B cell (primary cell): Measurements from ENCODE around the gene CTNNA3. TPM values are rescaled to one million over a fixed set of nuclear protein-coding genes. Genes with fewer than 3 reads are reported as not detected.

Experiments used
- ATAC-seq: fragments of 200-7000 bp; cut with Tn5 transposase; one replicate; pipeline ENCODE4 v1.10.0; 2021; ENCODE audit warnings: low read depth, mild to moderate bottlenecking, moderate number of reproducible peaks, moderate library complexity
- CTCF ChIA-PET: fragments of 350-600 bp; sonication (Branson Sonifier 250); formaldehyde crosslinking; loops from one replicate; lab custom pipeline; 2021; ENCODE audit warnings: antibody characterized with exemption, inconsistent platforms; lab: Charles Lee
- POLR2A ChIA-PET: fragments of 350-600 bp; sonication (Branson Sonifier 250); formaldehyde crosslinking; loops from one replicate; lab custom pipeline; 2021; ENCODE audit warnings: antibody characterized with exemption; lab: Charles Lee
- DNase-seq: peaks from one replicate; pipeline ENCODE4 v3.0.0; 2013
- H2AFZ ChIP-seq: 2 replicates; pipeline ENCODE4 v1.6.1; 2012; ENCODE audit warnings: mild to moderate bottlenecking, low read depth, low read length; ENCODE audit not compliant: insufficient read depth, poor library complexity, severe bottlenecking
- H3K27ac ChIP-seq, 2 donors: 1 replicate in 1 of 2; 2 replicates in 1 of 2; pipeline ENCODE4 v1.5.1; 2012 to 2013; ENCODE audit warnings: low read length in 2 of 2, mild to moderate bottlenecking in 2 of 2, moderate library complexity in 1 of 2
- H3K27me3 ChIP-seq, 4 experiments: fragments of 200-600 bp in 1 of 4; sonication (generic) in 1 of 4; replicated peaks in 1 of 4; 1 replicate in 2 of 4; 2 replicates in 2 of 4; pipeline versions ENCODE4 v1.6.1 to v1.7.0; 2013 to 2016; ENCODE audit warnings: low read length in 3 of 4, mild to moderate bottlenecking in 2 of 4, mixed read lengths in 1 of 4, moderate library complexity in 1 of 4; ENCODE audit not compliant: insufficient read depth in 4 of 4, control insufficient read depth in 3 of 4; ENCODE audit errors: control extremely low read depth in 1 of 4
- H3K36me3 ChIP-seq, 2 experiments: replicated peaks in 1 of 2; 1 replicate in 1 of 2; 2 replicates in 1 of 2; pipeline versions ENCODE4 v1.6.1 to v1.7.1; 2013; ENCODE audit warnings: low read length in 1 of 2; ENCODE audit not compliant: insufficient read depth in 2 of 2, control insufficient read depth in 1 of 2; ENCODE audit errors: control extremely low read depth in 1 of 2, extremely low read depth in 1 of 2
- H3K4me1 ChIP-seq, 2 donors: fragments of 200-600 bp in 1 of 2; sonication (generic) in 1 of 2; 1 replicate in 1 of 2; 2 replicates in 1 of 2; pipeline versions ENCODE4 v1.5.1 to v1.6.1; 2013 to 2017; ENCODE audit warnings: low read length in 2 of 2; ENCODE audit not compliant: control insufficient read depth in 2 of 2, insufficient read depth in 2 of 2
- H3K4me2 ChIP-seq: replicated peaks from 2 replicates; pipeline ENCODE3; 2012; ENCODE audit warnings: mild to moderate bottlenecking, low read depth, low read length; ENCODE audit not compliant: poor library complexity, severe bottlenecking
- H3K4me3 ChIP-seq, 5 experiments: fragments of 200-600 bp in 1 of 5; sonication (generic) in 1 of 5; 1 replicate in 3 of 5; 2 replicates in 2 of 5; pipeline versions ENCODE4 v1.5.1 to v1.7.0; 2011 to 2016; ENCODE audit warnings: low read length in 4 of 5, mild to moderate bottlenecking in 4 of 5, low read depth in 2 of 5, control low read depth in 1 of 5, moderate library complexity in 1 of 5; ENCODE audit not compliant: insufficient read depth in 1 of 5; ENCODE audit errors: control extremely low read depth in 1 of 5, extremely low read depth in 1 of 5
- H3K79me2 ChIP-seq: fragments of 200-600 bp; sonication (generic); one replicate; pipeline ENCODE4 v1.6.0; 2016; ENCODE audit warnings: low read length; ENCODE audit not compliant: control insufficient read depth, insufficient read depth
- H3K9ac ChIP-seq: fragments of 200-600 bp; sonication (generic); 2 replicates; pipeline ENCODE4 v1.6.1; 2017; ENCODE audit warnings: mild to moderate bottlenecking, low read length, moderate library complexity
- H3K9me3 ChIP-seq, 3 donors: one replicate each; pipeline versions ENCODE4 v1.6.1 to v1.7.1; 2013; ENCODE audit warnings: low read length in 2 of 3; ENCODE audit not compliant: control insufficient read depth in 2 of 3, insufficient read depth in 1 of 3; ENCODE audit errors: control extremely low read depth in 1 of 3
- H4K20me1 ChIP-seq: 2 replicates; pipeline ENCODE4 v1.6.0; 2012; ENCODE audit warnings: mild to moderate bottlenecking, low read length; ENCODE audit not compliant: insufficient read depth, control insufficient read depth, poor library complexity, severe bottlenecking
- H3K27ac Mint-ChIP-seq: one replicate; pipeline ENCODE4 v1.8.0; 2021; ENCODE audit warnings: mixed read lengths
- H3K27me3 Mint-ChIP-seq: one replicate; pipeline ENCODE4 v1.8.0; 2021; ENCODE audit warnings: mixed read lengths
- H3K4me1 Mint-ChIP-seq: one replicate; pipeline ENCODE4 v1.8.0; 2021; ENCODE audit warnings: mixed read lengths
- H3K4me3 Mint-ChIP-seq: one replicate; pipeline ENCODE4 v1.8.0; 2021; ENCODE audit warnings: mixed read lengths
- H3K9me3 Mint-ChIP-seq: one replicate; pipeline ENCODE4 v1.8.0; 2022; ENCODE audit warnings: mixed read lengths; ENCODE audit not compliant: insufficient read depth
- CTCF ChIP-seq: fragments of 200-600 bp; IDR thresholded peaks from one replicate; pipeline ENCODE4 v1.8.0; 2022; ENCODE audit warnings: antibody characterized with exemption, mild to moderate bottlenecking
- EZH2 ChIP-seq: IDR thresholded peaks from 2 replicates; pipeline ENCODE4 v1.6.1; 2012; ENCODE audit warnings: borderline replicate concordance, low read depth, mild to moderate bottlenecking, moderate library complexity, low read length; ENCODE audit not compliant: insufficient read depth, poor library complexity, severe bottlenecking
- WGBS: methylation state at CpG from one replicate; pipeline ENCODE4 v1.1.5; 2013; ENCODE audit warnings: missing lambda C conversion rate; ENCODE audit not compliant: insufficient coverage; 5-methylcytosine and 5-hydroxymethylcytosine counted together
- intact Hi-C: fragments of 100-400 bp; cut with micrococcal nuclease; formaldehyde crosslinking; loops from one replicate; pipeline ENCODE4 v1.10.0; 2022
- polyA plus RNA-seq: library from polyadenylated mRNA; depleted of rRNA; stranded (reverse); fragments of >200 nt; gene quantifications from 2 replicates; pipeline ENCODE4 v1.2.3, GENCODE V29; 2012
- total RNA-seq, 2 donors: library from RNA; stranded (reverse); fragments of 120-200 nt in 1 of 2; gene quantifications; 1 replicate in 1 of 2; 2 replicates in 1 of 2; pipeline versions ENCODE4 v1.2.3 to v1.2.4, GENCODE V29; 2013 to 2022

Gene CTNNA3
- total and polyA plus RNA-seq, 2 donors (not counting 1 experiment from before 2014, with no cell fraction given) = 0.01 TPM; not detected in 1

- no peak overlapping the region for H3K9ac ChIP-seq
- H3K4me2 ChIP-seq = no peak overlapping the region
- no peak overlapping the region for H3K27ac ChIP-seq
- Mint-ChIP-seq H3K9me3 (no peaks in the 10 kb centered on the region), H3K27ac (no peak overlapping the region), H3K4me1 (no peaks in the 10 kb centered on the region), H3K4me3 (no peak overlapping the region), H3K27me3 (no peaks in the 10 kb centered on the region)
- intact Hi-C loops = no loop called here
- TF ChIP-seq EZH2 (no peak), CTCF (no peak)
- POLR2A ChIA-PET = no interaction called here
- H3K4me3 ChIP-seq = no peak overlapping the region
- no CpG with 5 or more reads among the region's 2 CpGs for WGBS
- no peaks in the 10 kb centered on the region for H3K79me2 ChIP-seq
- no peak for DNase-seq
- no peaks in the 10 kb centered on the region for H3K27me3 ChIP-seq
- no peak overlapping the region for H2AFZ ChIP-seq
- no peaks in the 10 kb centered on the region for H3K4me1 ChIP-seq
- CTCF ChIA-PET = no interaction called here
- H4K20me1 ChIP-seq = no peaks in the 10 kb centered on the region
- H3K36me3 ChIP-seq = no peaks in the 10 kb centered on the region
- H3K9me3 ChIP-seq = no peaks in the 10 kb centered on the region
- no peak for ATAC-seq
Observed at GRCh38 chr10:66144016-66144415, 1552.0 kb downstream of the CTNNA3 start.

- no peak for TF ChIP-seq CTCF
- no peak for TF ChIP-seq EZH2
- no CpG with 5 or more reads among the region's 3 CpGs for WGBS
- Histone ChIP-seq H3K36me3 (no peaks in the 10 kb centered on the region), H4K20me1 (no peaks in the 10 kb centered on the region), H3K27ac (no peak overlapping the region), H2AFZ (no peak overlapping the region), H3K4me2 (no peak overlapping the region), H3K9ac (no peak overlapping the region), H3K4me3 (no peak overlapping the region), H3K4me1 (no peaks in the 10 kb centered on the region), H3K9me3 (no peaks in the 10 kb centered on the region), H3K79me2 (no peaks in the 10 kb centered on the region), H3K27me3 (no peaks in the 10 kb centered on the region)
- POLR2A ChIA-PET = no interaction called here
- peaks cover 6% of the 10 kb centered on the region for H3K9me3 Mint-ChIP-seq
- H3K4me3 Mint-ChIP-seq = no peak overlapping the region
- H3K4me1 Mint-ChIP-seq = no peaks in the 10 kb centered on the region
- H3K27ac Mint-ChIP-seq = no peak overlapping the region
- ATAC-seq (no peak), DNase-seq (no peak)
- intact Hi-C loops = no loop called here
- CTCF ChIA-PET = no interaction called here
- no peaks in the 10 kb centered on the region for H3K27me3 Mint-ChIP-seq
Observed at GRCh38 chr10:66102756-66103155, 1593.2 kb downstream of the CTNNA3 start.
